ENCODE results near the gene SASS6.
A peak's percentile ranks its signal among the peaks of the same experiment; 100 is the strongest.

Gene SASS6

GRCh38 chr1:100132566-100133477, at the start of gene SASS6, which contains the start of gene TRMT13:
Gene SASS6 (minus strand): TSS chr1:100132930. CDS start chr1:100132814, 116 bp downstream.
Gene TRMT13 (plus strand): TSS chr1:100133163. CDS start chr1:100133169, 6 bp downstream.
- peak; percentile 92 for DNase-seq (ENCODE audit: low read depth)

GRCh38 chr1:100178091-100178490, 45.4 kb upstream of the SASS6 start, which contains the start of gene LRRC39:
Gene LRRC39 (minus strand): TSS chr1:100178256. CDS start chr1:100168516, 9,740 bp downstream.
- DNase-seq (ENCODE audit: low read depth): no peak

- DNase-seq (ENCODE audit: low read depth): no peak
Measured at GRCh38 chr1:100177295-100178041, 44.7 kb upstream of the SASS6 start.

GRCh38 chr1:100168051-100168450, 35.3 kb upstream of the SASS6 start:
- no peak for DNase-seq (ENCODE audit: low read depth)

GRCh38 chr1:100164702-100165101, 32.0 kb upstream of the SASS6 start:
- no peak for DNase-seq (ENCODE audit: low read depth)

- no peak for DNase-seq (ENCODE audit: low read depth)
Measured at GRCh38 chr1:100164216-100164615, 31.5 kb upstream of the SASS6 start.

- no peak for DNase-seq (ENCODE audit: low read depth)
Measured at GRCh38 chr1:100162881-100163280, 30.2 kb upstream of the SASS6 start.

GRCh38 chr1:100152271-100152670, 19.5 kb upstream of the SASS6 start:
- DNase-seq (ENCODE audit: low read depth): no peak

GRCh38 chr1:100151679-100152078, 18.9 kb upstream of the SASS6 start:
- no peak for DNase-seq (ENCODE audit: low read depth)

GRCh38 chr1:100147875-100148274, 15.1 kb upstream of the SASS6 start:
- DNase-seq (ENCODE audit: low read depth): no peak

GRCh38 chr1:100146958-100147357, 14.2 kb upstream of the SASS6 start:
- no peak for DNase-seq (ENCODE audit: low read depth)

- DNase-seq (ENCODE audit: low read depth): no peak
Measured at GRCh38 chr1:100145116-100145515, 12.4 kb upstream of the SASS6 start.

- DNase-seq (ENCODE audit: low read depth): no peak
Measured at GRCh38 chr1:100142343-100142742, 9.6 kb upstream of the SASS6 start.

- no peak for DNase-seq (ENCODE audit: low read depth)
Measured at GRCh38 chr1:100141192-100141591, 8.5 kb upstream of the SASS6 start.

- no peak for DNase-seq (ENCODE audit: low read depth)
Measured at GRCh38 chr1:100137602-100138001, 4.9 kb upstream of the SASS6 start.

- DNase-seq (ENCODE audit: low read depth): no peak
Measured at GRCh38 chr1:100134872-100135271, 2.1 kb upstream of the SASS6 start.

- no peak for DNase-seq (ENCODE audit: low read depth)
Measured at GRCh38 chr1:100131623-100132022, 1.1 kb downstream of the SASS6 start.

GRCh38 chr1:100130552-100131077, 2.1 kb downstream of the SASS6 start:
- no peak for DNase-seq (ENCODE audit: low read depth)

- DNase-seq (ENCODE audit: low read depth): no peak
Measured at GRCh38 chr1:100127226-100127625, 5.5 kb downstream of the SASS6 start.

GRCh38 chr1:100122177-100122576, 10.6 kb downstream of the SASS6 start:
- DNase-seq (ENCODE audit: low read depth): no peak

- no peak for DNase-seq (ENCODE audit: low read depth)
Measured at GRCh38 chr1:100115524-100115923, 17.2 kb downstream of the SASS6 start.

- DNase-seq (ENCODE audit: low read depth): no peak
Measured at GRCh38 chr1:100109554-100110066, 23.1 kb downstream of the SASS6 start.

Data from CMK (cell line).